Epithelial cell of esophagus (primary cell): ENCODE results near the gene STK4.

Source experiments
- DNase-seq: peaks from one replicate; pipeline ENCODE4 v3.0.0; 2010; ENCODE audit warnings: low read depth
- H3K4me3 ChIP-seq: 2 replicates; pipeline ENCODE4 v1.5.1; 2011; ENCODE audit warnings: mild to moderate bottlenecking, low read length, control low read depth
- CTCF ChIP-seq: IDR thresholded peaks from 2 replicates; pipeline ENCODE4 v1.5.1; 2011; ENCODE audit warnings: low read depth, mild to moderate bottlenecking, low read length, control low read depth, inconsistent platforms; ENCODE audit not compliant: insufficient read depth; ENCODE audit errors: missing control alignments

STK4 gene

GRCh38 chr20:45080867-45081624 lies 114.7 kb downstream of the STK4 start:
- DNase-seq = no peak
- peak; percentile 33 for TF ChIP-seq CTCF

GRCh38 chr20:45082468-45082867 lies 116.2 kb downstream of the STK4 start:
- H3K4me3 ChIP-seq = no peak overlapping the region
- TF ChIP-seq CTCF = no peak

More at GRCh38 chr20:45080867-45081624, 114.7 kb downstream of the STK4 start:
- H3K4me3 ChIP-seq = no peak overlapping the region

GRCh38 chr20:45083127-45083526 lies 116.8 kb downstream of the STK4 start:
- H3K4me3 ChIP-seq = no peak overlapping the region
- no peak for TF ChIP-seq CTCF
- DNase-seq = no peak

More at GRCh38 chr20:45082468-45082867, 116.2 kb downstream of the STK4 start:
- DNase-seq = no peak

GRCh38 chr20:45085289-45085688 lies 119.0 kb downstream of the STK4 start:
- TF ChIP-seq CTCF = no peak
- DNase-seq = no peak

GRCh38 chr20:45085867-45086266 lies 119.6 kb downstream of the STK4 start:
- DNase-seq = no peak
- TF ChIP-seq CTCF = no peak
- H3K4me3 ChIP-seq = no peak overlapping the region

More at GRCh38 chr20:45085289-45085688, 119.0 kb downstream of the STK4 start:
- no peak overlapping the region for H3K4me3 ChIP-seq

- DNase-seq = no peak
Observed at GRCh38 chr20:45087097-45087790, 120.9 kb downstream of the STK4 start.

More at GRCh38 chr20:45087097-45087790, 120.9 kb downstream of the STK4 start:
- no peak for TF ChIP-seq CTCF
- no peak overlapping the region for H3K4me3 ChIP-seq
